H1 (cell line): Measurements from ENCODE around the gene ACOX1. TPM values are rescaled to one million over a fixed set of nuclear protein-coding genes. Genes with fewer than 3 reads are reported as not detected.

Source experiments
- CHD1 ChIP-seq: IDR thresholded peaks from 2 replicates; pipeline ENCODE4 v1.6.1; 2012; ENCODE audit warnings: low read depth, low read length, improper control_type of control experiment
- RAD21 ChIP-seq, 2 experiments: IDR thresholded peaks in 1 of 2; conservative IDR thresholded peaks in 1 of 2; 2 replicates each; pipeline ENCODE4 v1.6.1; 2011; ENCODE audit warnings: low read depth in 2 of 2, low read length in 2 of 2, improper control_type of control experiment in 1 of 2, inconsistent platforms in 1 of 2, mild to moderate bottlenecking in 1 of 2, moderate library complexity in 1 of 2
- SIRT6 ChIP-seq: IDR thresholded peaks from one replicate; pipeline ENCODE4 v1.7.1; 2012; ENCODE audit warnings: low read length, inconsistent platforms
- SP1 ChIP-seq: IDR thresholded peaks from 2 replicates; pipeline ENCODE4 v1.6.1; 2011; ENCODE audit warnings: low read depth, low read length
- TAF7 ChIP-seq: optimal IDR thresholded peaks from 2 replicates; pipeline ENCODE3; 2011; ENCODE audit warnings: low read depth, mild to moderate bottlenecking, inconsistent platforms, low read length, moderate library complexity, borderline replicate concordance
- TBP ChIP-seq: IDR thresholded peaks from 2 replicates; pipeline ENCODE4 v1.6.1; 2011; ENCODE audit warnings: low read depth, low read length, improper control_type of control experiment
- TCF12 ChIP-seq: IDR thresholded peaks from 2 replicates; pipeline ENCODE4 v1.6.1; 2011; ENCODE audit warnings: low read depth, mild to moderate bottlenecking, low read length
- polyA plus RNA-seq, 7 experiments: library from polyadenylated mRNA; depleted of rRNA in 3 of 7; stranded (reverse) in 5 of 7; unstranded in 2 of 7; fragments of >200 nt in 5 of 7; fragments of 200-250 nt in 2 of 7; gene quantifications; 1 replicate in 5 of 7; 2 replicates in 1 of 7; 4 replicates in 1 of 7; pipeline versions ENCODE4 v1.2.1 to v1.2.3, GENCODE V29; 2011 to 2013; ENCODE audit warnings: missing spikeins in 2 of 7, mixed read lengths in 2 of 7
- total RNA-seq: library from RNA; stranded (reverse); fragmentation: NEBNext Ultra II Directional; extraction: Animal tissue kit (Norgen Biotek cat#: 25700); gene quantifications from 2 replicates; pipeline ENCODE4 v1.2.1, GENCODE V29; 2021

The ACOX1 gene
- total and polyA plus RNA-seq, 2 of the 8 experiments (the other 6 are each of a cell fraction or from before 2014, with no cell fraction given), result 10.5 to 30.4 TPM

DNA sequence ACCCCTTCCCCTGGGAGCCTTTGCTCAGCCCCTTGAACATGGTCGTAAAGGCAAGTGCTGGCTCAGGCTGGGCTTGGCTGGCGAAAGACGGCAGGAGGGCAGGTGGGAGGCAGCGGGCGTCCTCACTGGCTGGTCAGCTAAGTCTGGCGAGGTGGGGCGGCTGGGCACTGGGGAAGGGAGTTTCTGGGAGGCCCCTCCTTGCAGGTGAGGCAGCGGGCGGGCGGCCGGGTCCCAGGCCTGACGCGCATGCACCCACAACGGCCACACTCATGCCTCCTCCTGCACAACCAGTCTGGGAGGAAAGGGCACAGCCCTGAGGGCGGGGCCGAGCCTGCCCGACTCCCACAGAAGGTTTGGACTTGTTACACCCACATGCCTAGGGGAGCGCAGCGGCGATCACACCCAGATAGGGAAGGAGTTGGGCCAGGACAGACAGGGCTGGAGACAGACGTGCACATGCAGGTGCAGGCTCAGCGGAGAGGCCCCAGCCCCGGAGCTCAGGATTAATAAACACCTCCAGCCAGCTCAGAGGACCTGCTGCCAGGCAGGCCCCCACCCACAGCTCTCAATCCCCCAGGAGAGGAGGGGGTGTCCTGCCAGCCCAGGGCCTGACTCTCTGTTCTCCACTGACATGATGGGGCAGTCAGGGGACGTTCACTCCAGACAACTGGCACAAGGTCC is 48.3 kb upstream of the ACOX1 start, which contains the start of gene EVPL (continued):
- TF ChIP-seq TBP (no peak), TCF12 (no peak), SP1 (no peak), TAF7 (no peak), SIRT6 (no peak), RAD21 (IDR thresholded peaks at IDR 0.05 in 1 of 2, conservative IDR thresholded peaks at IDR 0.05 in 1 of 2; ENCODE audit: low read depth in 2 of 2, low read length in 2 of 2) (no peak), CHD1 (no peak)
- TF ChIP-seq, all 59 proteins: peak for 0
